ENCODE results near the gene DTNBP1.

DTNBP1 gene

DNA sequence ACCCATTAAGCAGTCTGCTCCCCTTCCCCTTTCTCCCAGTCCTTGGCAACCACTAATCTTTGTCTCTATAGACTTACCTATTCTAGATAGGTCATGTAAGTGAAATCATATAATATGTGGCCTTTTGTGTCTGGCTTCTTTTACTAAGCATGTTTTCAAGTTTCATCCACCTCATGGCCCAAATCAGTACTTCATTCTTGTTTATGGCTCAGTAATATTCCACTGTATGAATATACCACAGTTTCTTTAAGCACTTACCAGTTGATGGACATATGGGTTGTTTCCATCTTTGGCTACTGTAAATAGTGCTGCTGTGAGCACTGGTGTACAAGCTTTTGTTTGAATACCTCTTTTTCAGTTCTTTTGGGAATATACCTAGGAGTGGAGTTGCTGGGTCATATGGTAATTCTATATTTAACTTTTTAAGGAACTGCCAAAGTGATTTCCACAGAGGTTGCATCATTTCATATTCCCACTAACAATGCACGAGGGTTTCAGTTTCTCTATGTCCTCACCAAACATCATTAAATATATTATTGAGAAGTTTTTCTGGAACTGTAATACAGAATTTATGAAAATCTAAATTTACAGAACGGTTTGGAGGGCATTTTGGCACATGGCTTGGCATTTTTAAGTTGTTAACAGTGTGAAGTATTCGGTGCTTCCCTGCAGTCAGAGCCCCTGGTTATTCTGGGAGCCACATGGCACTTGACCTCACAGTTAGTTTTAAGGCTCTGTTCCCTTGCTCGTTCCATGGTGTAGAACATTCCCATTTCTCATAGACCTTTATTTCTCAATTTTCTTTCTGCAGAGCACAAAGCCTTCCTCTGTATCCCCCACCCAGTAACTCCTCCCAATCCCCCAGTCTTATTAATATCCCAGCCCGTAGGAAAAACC lies 27.0 kb upstream of the DTNBP1 start:
- peak overlapping the region; percentile 17 for H3K27ac ChIP-seq
- TF ChIP-seq, protein P1, sequence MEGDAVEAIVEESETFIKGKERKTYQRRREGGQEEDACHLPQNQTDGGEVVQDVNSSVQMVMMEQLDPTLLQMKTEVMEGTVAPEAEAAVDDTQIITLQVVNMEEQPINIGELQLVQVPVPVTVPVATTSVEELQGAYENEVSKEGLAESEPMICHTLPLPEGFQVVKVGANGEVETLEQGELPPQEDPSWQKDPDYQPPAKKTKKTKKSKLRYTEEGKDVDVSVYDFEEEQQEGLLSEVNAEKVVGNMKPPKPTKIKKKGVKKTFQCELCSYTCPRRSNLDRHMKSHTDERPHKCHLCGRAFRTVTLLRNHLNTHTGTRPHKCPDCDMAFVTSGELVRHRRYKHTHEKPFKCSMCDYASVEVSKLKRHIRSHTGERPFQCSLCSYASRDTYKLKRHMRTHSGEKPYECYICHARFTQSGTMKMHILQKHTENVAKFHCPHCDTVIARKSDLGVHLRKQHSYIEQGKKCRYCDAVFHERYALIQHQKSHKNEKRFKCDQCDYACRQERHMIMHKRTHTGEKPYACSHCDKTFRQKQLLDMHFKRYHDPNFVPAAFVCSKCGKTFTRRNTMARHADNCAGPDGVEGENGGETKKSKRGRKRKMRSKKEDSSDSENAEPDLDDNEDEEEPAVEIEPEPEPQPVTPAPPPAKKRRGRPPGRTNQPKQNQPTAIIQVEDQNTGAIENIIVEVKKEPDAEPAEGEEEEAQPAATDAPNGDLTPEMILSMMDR (IDR thresholded peaks at IDR 0.05) = no peak

DNA sequence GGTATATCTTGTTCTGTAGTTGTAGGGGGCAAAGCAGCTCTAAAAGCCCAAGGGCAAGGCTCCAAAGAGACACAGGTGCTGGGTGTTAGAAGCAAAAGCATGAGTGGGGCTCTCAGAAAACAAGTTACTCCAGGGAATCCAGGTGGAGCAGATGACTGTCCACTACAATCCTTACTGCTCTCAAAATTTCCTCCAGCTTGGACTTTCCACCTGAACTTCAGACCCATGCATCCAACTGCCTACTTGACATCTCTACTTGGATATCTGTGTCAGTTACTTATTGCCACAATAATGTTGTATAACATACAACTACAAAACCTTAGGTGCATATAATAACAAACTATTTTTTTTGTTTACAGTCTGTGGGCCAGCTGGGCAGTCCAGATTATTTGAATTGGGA lies 22.8 kb upstream of the DTNBP1 start:
- Histone ChIP-seq H3K9me3 (ENCODE audit: control insufficient read depth, low read length) (no peaks in the 10 kb centered on the region), H3K9ac (no peak overlapping the region), H3K4me3 (ENCODE audit: low read depth, low read length) (no peak overlapping the region), H3K27ac (no peak overlapping the region), H2AFZ (no peak overlapping the region), H3K4me1 (peaks cover 4% of the 10 kb centered on the region), H3K36me3 (ENCODE audit: control insufficient read depth, insufficient read depth, low read length) (no peaks in the 10 kb centered on the region), H3K79me2 (no peaks in the 10 kb centered on the region), H3K4me2 (ENCODE audit: low read length) (no peak overlapping the region), H3K27me3 (ENCODE audit: control insufficient read depth, insufficient read depth, low read length) (no peaks in the 10 kb centered on the region)
- TF ChIP-seq, protein P1 (IDR thresholded peaks at IDR 0.05) = no peak

More for the DNA sequence above, 27.0 kb upstream of the DTNBP1 start:
- no peak overlapping the region for H3K9ac ChIP-seq
- peak overlapping the region; percentile 65 for H2AFZ ChIP-seq
- H3K4me3 ChIP-seq (ENCODE audit: low read depth, low read length) = no peak overlapping the region
- no peaks in the 10 kb centered on the region for H3K9me3 ChIP-seq (ENCODE audit: control insufficient read depth, low read length)
- peaks cover 9% of the 10 kb centered on the region for H3K4me1 ChIP-seq
- no peaks in the 10 kb centered on the region for H3K36me3 ChIP-seq (ENCODE audit: control insufficient read depth, insufficient read depth, low read length)
- no peaks in the 10 kb centered on the region for H3K27me3 ChIP-seq (ENCODE audit: control insufficient read depth, insufficient read depth, low read length)
- H3K79me2 ChIP-seq = no peaks in the 10 kb centered on the region
- no peak overlapping the region for H3K4me2 ChIP-seq (ENCODE audit: low read length)

DNA sequence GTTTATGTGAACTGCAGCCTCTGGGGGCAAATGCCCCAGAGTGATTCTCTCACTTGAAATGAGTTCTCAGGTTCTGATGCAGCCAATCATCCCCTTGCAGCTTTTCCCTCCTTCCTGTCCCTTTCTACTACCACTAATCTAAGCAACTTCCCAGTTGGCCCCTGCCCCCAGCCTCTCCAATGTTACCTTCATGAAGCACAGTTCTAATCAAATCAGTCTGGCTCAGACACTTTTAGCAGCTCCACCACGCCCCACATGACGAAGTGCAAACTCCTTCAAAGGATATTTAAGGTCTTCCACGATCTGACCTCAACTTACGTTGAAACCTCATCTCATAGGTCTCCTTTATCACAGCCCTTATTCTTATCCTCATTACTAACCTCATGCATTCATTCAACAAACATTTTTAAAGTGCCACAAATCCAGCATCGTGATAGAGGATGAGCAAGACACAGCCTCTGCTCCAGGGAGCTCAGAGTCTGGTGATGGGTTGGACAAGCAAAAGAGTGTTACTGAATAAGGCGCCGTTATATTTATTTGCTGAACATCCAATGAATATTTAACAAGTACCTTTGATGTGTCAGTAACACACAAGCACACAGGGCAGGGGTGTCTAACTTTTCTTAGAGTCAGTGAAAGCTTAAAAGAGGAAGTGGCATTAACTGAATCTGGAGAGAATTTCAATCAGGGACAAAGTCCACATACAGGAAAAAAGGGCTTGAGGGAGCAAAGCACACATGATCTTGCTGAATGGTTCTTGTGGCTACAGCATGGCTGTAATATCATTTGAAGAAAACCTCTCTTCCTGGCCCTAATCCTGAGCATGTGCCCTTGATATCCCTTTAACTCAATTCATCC lies 20.4 kb upstream of the DTNBP1 start:
- Histone ChIP-seq H3K79me2 (no peaks in the 10 kb centered on the region), H3K9me3 (ENCODE audit: control insufficient read depth, low read length) (no peaks in the 10 kb centered on the region), H3K36me3 (ENCODE audit: control insufficient read depth, insufficient read depth, low read length) (no peaks in the 10 kb centered on the region), H3K9ac (no peak overlapping the region), H3K4me3 (ENCODE audit: low read depth, low read length) (no peak overlapping the region), H3K27me3 (ENCODE audit: control insufficient read depth, insufficient read depth, low read length) (no peaks in the 10 kb centered on the region), H3K4me2 (ENCODE audit: low read length) (no peak overlapping the region), H3K27ac (no peak overlapping the region), H2AFZ (no peak overlapping the region), H3K4me1 (no peaks in the 10 kb centered on the region)
- TF ChIP-seq, protein P1 (IDR thresholded peaks at IDR 0.05) = no peak

DNA sequence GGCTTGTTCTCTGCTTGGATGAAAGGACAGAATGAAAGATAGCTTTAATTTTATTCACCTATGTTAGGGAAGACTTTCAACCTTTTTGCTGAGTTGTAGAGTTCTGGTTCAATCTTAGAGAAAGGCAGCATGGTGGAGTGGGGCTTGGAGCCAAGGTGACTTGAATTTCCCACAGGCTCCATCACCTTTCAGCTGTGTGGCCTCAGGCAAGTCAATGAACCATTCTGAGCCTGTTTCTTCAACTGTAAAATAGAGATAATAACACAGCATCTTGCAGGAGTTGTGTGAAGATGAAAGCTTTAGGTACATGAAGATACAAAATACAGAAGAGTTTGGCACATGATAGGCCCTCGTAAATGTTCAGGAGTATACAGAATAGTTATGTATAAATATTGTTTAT lies 19.1 kb upstream of the DTNBP1 start:
- Histone ChIP-seq H2AFZ (no peak overlapping the region), H3K4me1 (no peaks in the 10 kb centered on the region), H3K27ac (no peak overlapping the region), H3K9me3 (ENCODE audit: control insufficient read depth, low read length) (no peaks in the 10 kb centered on the region), H3K27me3 (ENCODE audit: control insufficient read depth, insufficient read depth, low read length) (no peaks in the 10 kb centered on the region), H3K4me3 (ENCODE audit: low read depth, low read length) (no peak overlapping the region), H3K79me2 (no peaks in the 10 kb centered on the region), H3K36me3 (ENCODE audit: control insufficient read depth, insufficient read depth, low read length) (no peaks in the 10 kb centered on the region), H3K9ac (no peak overlapping the region), H3K4me2 (ENCODE audit: low read length) (no peak overlapping the region)
- TF ChIP-seq, protein P1 (IDR thresholded peaks at IDR 0.05) = no peak
